IMR-90 (cell line): ENCODE results near the gene LPIN1. TPM values are rescaled to one million over a fixed set of nuclear protein-coding genes. Genes with fewer than 3 reads are reported as not detected.

ENCODE experiments used
- ATAC-seq: fragments of 200-7000 bp; cut with Tn5 transposase; 2 replicates; pipeline ENCODE4 v1.9.1; 2020; ENCODE audit warnings: low read depth, mild to moderate bottlenecking, moderate library complexity
- BruUV-seq: library from RNA; stranded (reverse); fragments of 400-500 nt; replicated peaks from 2 replicates; lab custom pipeline; 2021; lab: Mats Ljungman, UMichigan
- CTCF ChIA-PET: fragments of 300-600 bp; formaldehyde crosslinking; extraction: SDS; loops from one replicate; lab custom pipeline; 2021; ENCODE audit warnings: antibody characterized with exemption; lab: Yijun Ruan, JAX
- POLR2A ChIA-PET: fragments of 300-600 bp; sonication (Branson Sonifier 250); formaldehyde crosslinking; loops from one replicate; lab custom pipeline; 2022; ENCODE audit warnings: antibody characterized with exemption; ENCODE audit not compliant: unreplicated experiment; lab: Charles Lee
- DNase-seq: peaks from one replicate; pipeline ENCODE4 v3.0.0; 2013
- H2AFZ ChIP-seq: replicated peaks from 2 replicates; pipeline ENCODE3; 2013; ENCODE audit warnings: low read length, mild to moderate bottlenecking; ENCODE audit not compliant: poor library complexity
- H2AK5ac ChIP-seq: 2 replicates; pipeline ENCODE4 v1.6.1; 2013; ENCODE audit warnings: low read depth, low read length, inconsistent platforms
- H2AK9ac ChIP-seq: replicated peaks from 2 replicates; pipeline ENCODE3; 2013; ENCODE audit warnings: mild to moderate bottlenecking, low read depth, low read length, moderate library complexity; ENCODE audit not compliant: poor library complexity
- H2BK120ac ChIP-seq: 2 replicates; pipeline ENCODE4 v1.6.1; 2013; ENCODE audit warnings: low read depth, low read length, inconsistent platforms
- H2BK15ac ChIP-seq: 3 replicates; pipeline ENCODE4 v1.6.1; 2013; ENCODE audit warnings: low read depth, low read length, inconsistent platforms
- H2BK20ac ChIP-seq: 2 replicates; pipeline ENCODE4 v1.6.1; 2013; ENCODE audit warnings: low read depth, mild to moderate bottlenecking, inconsistent platforms, low read length, moderate library complexity
- H2BK5ac ChIP-seq: 2 replicates; pipeline ENCODE4 v1.6.1; 2013; ENCODE audit warnings: mild to moderate bottlenecking, low read depth, low read length, inconsistent platforms; ENCODE audit not compliant: poor library complexity, severe bottlenecking
- H3K14ac ChIP-seq: replicated peaks from 2 replicates; pipeline ENCODE4 v1.6.1; 2013; ENCODE audit warnings: low read depth, low read length, inconsistent platforms
- H3K18ac ChIP-seq: 2 replicates; pipeline ENCODE4 v1.6.1; 2013; ENCODE audit warnings: low read depth, low read length, control low read depth
- H3K23ac ChIP-seq: 2 replicates; pipeline ENCODE4 v1.6.1; 2013; ENCODE audit warnings: low read depth, low read length, inconsistent platforms
- H3K27ac ChIP-seq: 2 replicates; pipeline ENCODE4 v1.5.1; 2013; ENCODE audit warnings: mild to moderate bottlenecking, control low read depth, low read length; ENCODE audit not compliant: insufficient read depth
- H3K27me3 ChIP-seq: 2 replicates; pipeline ENCODE4 v1.6.1; 2013; ENCODE audit warnings: low read length; ENCODE audit not compliant: control insufficient read depth, insufficient read depth
- H3K36me3 ChIP-seq: 2 replicates; pipeline ENCODE4 v1.6.1; 2013; ENCODE audit warnings: low read length, mixed read lengths; ENCODE audit not compliant: control insufficient read depth, insufficient read depth
- H3K4ac ChIP-seq: 2 replicates; pipeline ENCODE4 v1.6.1; 2013; ENCODE audit warnings: low read depth, low read length, inconsistent platforms
- H3K4me1 ChIP-seq: 2 replicates; pipeline ENCODE4 v1.6.1; 2013; ENCODE audit warnings: low read length, mixed read lengths; ENCODE audit not compliant: control insufficient read depth, insufficient read depth
- H3K4me2 ChIP-seq: 2 replicates; pipeline ENCODE4 v1.6.1; 2013; ENCODE audit warnings: low read depth, mild to moderate bottlenecking, control low read depth, low read length, moderate library complexity
- H3K4me3 ChIP-seq: 2 replicates; pipeline ENCODE4 v1.5.1; 2013; ENCODE audit warnings: low read depth, mild to moderate bottlenecking, control low read depth, low read length, moderate library complexity; ENCODE audit not compliant: insufficient read depth
- H3K56ac ChIP-seq: 2 replicates; pipeline ENCODE4 v1.6.1; 2013; ENCODE audit warnings: low read length, inconsistent platforms; ENCODE audit not compliant: insufficient read depth; ENCODE audit errors: extremely low read depth
- H3K79me1 ChIP-seq, 2 experiments: 2 replicates each; pipeline ENCODE4 v1.6.1; 2013; ENCODE audit warnings: low read length in 2 of 2, inconsistent platforms in 1 of 2, low read depth in 1 of 2
- H3K9ac ChIP-seq: 2 replicates; pipeline ENCODE4 v1.6.1; 2013; ENCODE audit warnings: low read depth, low read length, control low read depth
- H3K9me1 ChIP-seq: 2 replicates; pipeline ENCODE4 v1.6.1; 2013; ENCODE audit warnings: low read length, inconsistent platforms; ENCODE audit not compliant: insufficient read depth
- H3K9me3 ChIP-seq: 2 replicates; pipeline ENCODE4 v1.6.1; 2013; ENCODE audit warnings: low read length; ENCODE audit not compliant: control insufficient read depth, insufficient read depth
- H4K20me1 ChIP-seq: 2 replicates; pipeline ENCODE4 v1.6.1; 2013; ENCODE audit warnings: low read length, inconsistent platforms; ENCODE audit not compliant: insufficient read depth
- H4K5ac ChIP-seq: 2 replicates; pipeline ENCODE4 v1.6.1; 2013; ENCODE audit warnings: mild to moderate bottlenecking, low read depth, low read length, control low read depth
- H4K8ac ChIP-seq, 2 experiments: 2 replicates each; pipeline ENCODE4 v1.6.1; 2013; ENCODE audit warnings: low read depth in 2 of 2, low read length in 2 of 2, control low read depth in 1 of 2, inconsistent platforms in 1 of 2
- H4K91ac ChIP-seq: 2 replicates; pipeline ENCODE4 v1.6.1; 2013; ENCODE audit warnings: low read depth, low read length, inconsistent platforms; ENCODE audit not compliant: insufficient read depth
- MAFK ChIP-seq: IDR thresholded peaks from 2 replicates; pipeline ENCODE4 v1.6.1; 2012; ENCODE audit warnings: low read depth, low read length, improper control_type of control experiment
- RAD21 ChIP-seq: IDR thresholded peaks from 2 replicates; pipeline ENCODE4 v1.6.1; 2012; ENCODE audit warnings: low read length, improper control_type of control experiment
- WGBS, 2 experiments: methylation state at CpG; one replicate each; pipeline versions ENCODE4 v1.1.5 to v1.1.7; 2013; ENCODE audit warnings: missing lambda C conversion rate in 2 of 2; ENCODE audit not compliant: insufficient read length in 1 of 2; ENCODE audit errors: extremely low coverage in 2 of 2; 5-methylcytosine and 5-hydroxymethylcytosine counted together
- dilution Hi-C: fragments of 300-500 bp; cut with HindIII; formaldehyde crosslinking; loops from one replicate; pipeline ENCODE4 v1.14.3; 2018; ENCODE audit warnings: low sequenced_read_pairs; ENCODE audit not compliant: unreplicated experiment
- in situ Hi-C: fragments of 300-500 bp; cut with MboI; formaldehyde crosslinking; loops from 3 replicates; pipeline ENCODE4 v1.14.3; 2019; ENCODE audit warnings: low sequenced_read_pairs, inconsistent platforms, mixed read lengths
- intact Hi-C: fragments of 100-400 bp; cut with micrococcal nuclease; formaldehyde crosslinking; loops from 2 replicates; pipeline ENCODE4 v1.10.0; 2022
- polyA plus RNA-seq, 3 experiments: library from polyadenylated mRNA; depleted of rRNA; stranded (reverse); fragments of >200 nt; gene quantifications; 2 replicates each; pipeline ENCODE4 v1.2.3, GENCODE V29; 2012; ENCODE audit warnings: low replicate concordance in 1 of 3
- total RNA-seq: library from RNA; depleted of rRNA; stranded (reverse); fragments of >200 nt; gene quantifications from 2 replicates; pipeline ENCODE4 v1.2.3, GENCODE V29; 2012

Gene LPIN1
- total and polyA plus RNA-seq, 2 of the 4 experiments (the other 2 are of a cell fraction), result 21.3 to 25.1 TPM

DNA sequence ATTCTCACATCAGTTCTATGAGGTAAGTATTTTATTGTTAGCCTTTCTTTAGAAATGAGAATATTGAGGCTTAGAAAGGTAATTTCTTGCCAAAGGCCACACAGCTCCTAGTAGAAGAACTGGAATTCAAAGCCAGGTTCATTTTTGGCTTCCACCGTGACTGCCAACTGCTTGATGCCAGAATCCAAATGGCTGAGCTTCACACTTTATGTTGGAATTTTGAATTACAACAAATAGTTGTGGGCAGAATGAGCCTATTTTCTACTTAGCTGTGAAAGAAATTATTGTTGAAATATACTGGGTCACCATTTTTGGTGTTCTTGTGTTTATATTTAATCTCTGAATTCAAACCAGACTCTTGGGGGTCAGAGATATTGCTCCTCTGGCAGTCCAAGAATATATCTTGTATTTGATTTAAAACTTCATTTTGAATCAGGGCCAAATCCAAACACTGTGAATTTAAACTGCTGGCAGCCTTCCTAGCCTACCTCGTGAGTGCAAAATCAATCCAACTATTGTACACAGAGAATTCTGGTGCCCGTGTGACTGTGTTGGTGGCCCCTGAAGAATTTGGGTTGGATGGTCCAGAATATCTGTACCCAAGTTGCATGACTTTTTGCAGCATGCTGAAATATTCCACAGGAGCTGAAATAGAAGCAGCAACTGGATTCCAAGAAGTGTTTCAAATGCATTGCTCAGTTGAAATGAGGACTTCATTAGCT lies 35.6 kb upstream of the LPIN1 start:
- Histone ChIP-seq H3K9me1 (no peaks in the 10 kb centered on the region), H3K27me3 (no peaks in the 10 kb centered on the region), H3K27ac (peak overlapping the region; percentile 30; the same call in 1 of the 2 replicates), H3K56ac (no peak overlapping the region), H3K36me3 (no peaks in the 10 kb centered on the region), H3K9ac (no peak overlapping the region), H3K23ac (no peak overlapping the region), H3K14ac (no peak overlapping the region), H3K4me2 (no peak overlapping the region), H3K4ac (no peak overlapping the region), H2BK15ac (no peak overlapping the region), H3K79me1 (no peaks in the 10 kb centered on the region), H4K8ac (no peak overlapping the region), H2BK5ac (peak overlapping the region; percentile 51), H3K9me3 (no peaks in the 10 kb centered on the region), H2AK5ac (no peak overlapping the region), H2BK120ac (no peak overlapping the region), H3K4me1 (peaks cover 5% of the 10 kb centered on the region), H4K5ac (no peak overlapping the region), H3K18ac (no peak overlapping the region), H2AK9ac (no peak overlapping the region), H4K20me1 (no peaks in the 10 kb centered on the region), H2AFZ (no peak overlapping the region), H3K4me3 (no peak overlapping the region), H4K91ac (no peak overlapping the region), H2BK20ac (no peak overlapping the region)
- dilution Hi-C loops, result no loop called here
- DNase-seq (no peak), ATAC-seq (no peak; the same call in none of the 2 replicates)
- ChIA-PET CTCF (interaction anchor here (0.8 to 1.4 kb wide), 3 partner anchors 9 to 28 kb away, joined by 3 read pairs; no protein-coding TSS in a partner anchor), POLR2A (no interaction called here)
- in situ Hi-C loops, result no loop called here
- no CpG with 5 or more reads among the region's 3 CpGs for WGBS, 2 experiments
- TF ChIP-seq MAFK (no peak), RAD21 (no peak)
- no TSS peak for BruUV-seq
- intact Hi-C loops, result no loop called here
